Skeletal muscle tissue (tissue), 4 donors: Measurements from ENCODE around the gene PCDHA13. TPM values are rescaled to one million over a fixed set of nuclear protein-coding genes. Genes with fewer than 3 reads are reported as not detected.
A peak's percentile ranks its signal among the peaks of the same experiment; 100 is the strongest.

Source experiments
- H3K27ac ChIP-seq: one replicate; pipeline ENCODE4 v1.7.0; 2013; ENCODE audit warnings: mild to moderate bottlenecking, low read depth, low read length, inconsistent platforms
- H3K27me3 ChIP-seq, 3 donors: one replicate each; pipeline ENCODE4 v1.7.0; 2013; ENCODE audit warnings: low read length in 3 of 3; ENCODE audit not compliant: control insufficient read depth in 3 of 3, insufficient read depth in 3 of 3
- H3K36me3 ChIP-seq, 3 donors: one replicate each; pipeline ENCODE4 v1.7.0; 2013; ENCODE audit warnings: low read length in 3 of 3; ENCODE audit not compliant: control insufficient read depth in 3 of 3, insufficient read depth in 3 of 3
- H3K4me1 ChIP-seq, 3 donors: one replicate each; pipeline ENCODE4 v1.7.0; 2013; ENCODE audit warnings: low read length in 3 of 3, mild to moderate bottlenecking in 3 of 3; ENCODE audit not compliant: control insufficient read depth in 3 of 3, insufficient read depth in 3 of 3
- H3K4me3 ChIP-seq, 3 donors: one replicate each; pipeline ENCODE4 v1.7.0; 2013; ENCODE audit warnings: low read length in 3 of 3
- H3K9ac ChIP-seq, 3 donors: one replicate each; pipeline ENCODE4 v1.7.0; 2013; ENCODE audit warnings: low read length in 3 of 3, mild to moderate bottlenecking in 3 of 3, moderate library complexity in 2 of 3, low read depth in 1 of 3
- H3K9me3 ChIP-seq, 3 donors: one replicate each; pipeline ENCODE4 v1.7.0; 2013; ENCODE audit warnings: low read length in 3 of 3; ENCODE audit not compliant: control insufficient read depth in 3 of 3
- total RNA-seq: library from RNA; depleted of rRNA; stranded (reverse); fragments of >200 nt; gene quantifications from one replicate; pipeline ENCODE4 v1.2.3, GENCODE V29; 2014
- donor health status: Osteomylitis.

PCDHA13 gene
- total RNA-seq, 1 donor from 2014 or later: under 0.01 TPM

GRCh38 chr5:140926443-140927227 is 44.7 kb downstream of the PCDHA13 start:
- peaks cover 9 to 10% (median 10%) of the 10 kb centered on the region in 3 donors for H3K4me1 ChIP-seq
- H3K9ac ChIP-seq: no peak overlapping the region
- no peak overlapping the region for H3K27ac ChIP-seq
- H3K9me3 ChIP-seq: peaks cover 0 to 5% (median 4%) of the 10 kb centered on the region in 3 donors
- peaks cover 27 to 38% (median 36%) of the 10 kb centered on the region in 3 donors for H3K27me3 ChIP-seq
- H3K36me3 ChIP-seq: no peaks in the 10 kb centered on the region
- peak overlapping the region; percentile 50 to 69 (median 61) for H3K4me3 ChIP-seq

- Histone ChIP-seq H3K9ac (no peak overlapping the region), H3K27ac (no peak overlapping the region), H3K4me1 (peaks cover 9 to 10% (median 10%) of the 10 kb centered on the region in 3 donors), H3K9me3 (peaks cover 0 to 5% (median 4%) of the 10 kb centered on the region in 3 donors), H3K36me3 (no peaks in the 10 kb centered on the region), H3K27me3 (peaks cover 27 to 38% (median 36%) of the 10 kb centered on the region in 3 donors), H3K4me3 (peak overlapping the region; percentile 50 to 69 (median 61))
These were observed 45.3 kb downstream of the PCDHA13 start for GRCh38 chr5:140927228-140927573.

Other genes starting within 250 kb of the PCDHA13 start
- gene CD14, start 248.9 kb upstream of the PCDHA13 start, total RNA-seq: 39.7 TPM
- gene TMCO6, start 242.7 kb upstream of the PCDHA13 start, total RNA-seq: 2.6 TPM
- gene NDUFA2, start 234.5 kb upstream of the PCDHA13 start, total RNA-seq: 42.8 TPM
- gene IK, start 234.3 kb upstream of the PCDHA13 start, total RNA-seq: 60.5 TPM
- 9.4 TPM for gene WDR55, start 217.2 kb upstream of the PCDHA13 start, total RNA-seq
- gene DND1, start 208.5 kb upstream of the PCDHA13 start, total RNA-seq: not detected
- gene HARS1, start 190.8 kb upstream of the PCDHA13 start, total RNA-seq: 40.2 TPM
- gene HARS2, start 190.7 kb upstream of the PCDHA13 start, total RNA-seq: 15.7 TPM
- 33.4 TPM for gene ZMAT2, start 181.7 kb upstream of the PCDHA13 start, total RNA-seq
- not detected for gene PCDHA1, start 96.0 kb upstream of the PCDHA13 start, total RNA-seq
- under 0.01 TPM for gene PCDHA2, start 87.3 kb upstream of the PCDHA13 start, total RNA-seq
- gene PCDHA3, start 81.1 kb upstream of the PCDHA13 start, total RNA-seq: not detected
- 0.52 TPM for gene PCDHA4, start 75.1 kb upstream of the PCDHA13 start, total RNA-seq
- not detected for gene PCDHA5, start 60.5 kb upstream of the PCDHA13 start, total RNA-seq
- under 0.01 TPM for gene PCDHA6, start 54.2 kb upstream of the PCDHA13 start, total RNA-seq
- 0.52 TPM for gene PCDHA7, start 47.9 kb upstream of the PCDHA13 start, total RNA-seq
- 0.52 TPM for gene PCDHA8, start 40.9 kb upstream of the PCDHA13 start, total RNA-seq
- 0.52 TPM for gene PCDHA9, start 33.7 kb upstream of the PCDHA13 start, total RNA-seq
- gene PCDHA10, start 26.2 kb upstream of the PCDHA13 start, total RNA-seq: under 0.01 TPM
- gene PCDHA11, start 13.2 kb upstream of the PCDHA13 start, total RNA-seq: under 0.01 TPM
- gene PCDHA12, start 6.8 kb upstream of the PCDHA13 start, total RNA-seq: not detected
- gene PCDHAC1, start 44.2 kb downstream of the PCDHA13 start, total RNA-seq: 0.52 TPM
- 2.1 TPM for gene PCDHAC2, start 84.4 kb downstream of the PCDHA13 start, total RNA-seq
- not detected for gene PCDHB1, start 169.2 kb downstream of the PCDHA13 start, total RNA-seq
- 2.6 TPM for gene PCDHB2, start 212.5 kb downstream of the PCDHA13 start, total RNA-seq
- gene PCDHB3, start 218.3 kb downstream of the PCDHA13 start, total RNA-seq: 1.6 TPM
- 1.6 TPM for gene PCDHB4, start 239.7 kb downstream of the PCDHA13 start, total RNA-seq